GM10248 (cell line): ENCODE measurements around the gene ALDH1A3.

Experiments used
- CTCF ChIA-PET: fragments of 300-600 bp; sonication (Branson Sonifier 250); formaldehyde crosslinking; extraction: SDS; loops from one replicate; lab custom pipeline; 2021; ENCODE audit warnings: antibody characterized with exemption; lab: Yijun Ruan, JAX
- POLR2A ChIA-PET: fragments of 350-650 bp; sonication (Branson Sonifier 250); formaldehyde crosslinking; extraction: SDS; loops from one replicate; lab custom pipeline; 2020; ENCODE audit warnings: antibody characterized with exemption; lab: Yijun Ruan, JAX
- DNase-seq: peaks from one replicate; pipeline ENCODE4 v3.0.0; 2012; ENCODE audit errors: extremely low spot score
- CTCF ChIP-seq: IDR thresholded peaks from 2 replicates; pipeline ENCODE4 v1.5.1; 2012; ENCODE audit warnings: mild to moderate bottlenecking, low read depth; ENCODE audit errors: extremely low read depth, missing control alignments, control extremely low read depth

ALDH1A3 gene

GRCh38 chr15:100902436-100903167 lies 23.0 kb downstream of the ALDH1A3 start:
- CTCF ChIA-PET = interaction anchor here (0.9 to 6.1 kb wide), 6 partner anchors 10 to 106 kb away, joined by 3 to 32 read pairs (median 4); partner anchors contain the start of gene LRRK1

GRCh38 chr15:100903168-100903554 lies 23.5 kb downstream of the ALDH1A3 start:
- POLR2A ChIA-PET = no interaction called here
- CTCF ChIA-PET = interaction anchor here (0.9 to 6.1 kb wide), 3 partner anchors 14 to 30 kb away, joined by 3 to 32 read pairs (median 7); partner anchors contain the start of gene LRRK1
- TF ChIP-seq CTCF = no peak
- no peak for DNase-seq

More at GRCh38 chr15:100902436-100903167, 23.0 kb downstream of the ALDH1A3 start:
- no peak for DNase-seq
- POLR2A ChIA-PET = no interaction called here
- TF ChIP-seq CTCF = no peak

DNA sequence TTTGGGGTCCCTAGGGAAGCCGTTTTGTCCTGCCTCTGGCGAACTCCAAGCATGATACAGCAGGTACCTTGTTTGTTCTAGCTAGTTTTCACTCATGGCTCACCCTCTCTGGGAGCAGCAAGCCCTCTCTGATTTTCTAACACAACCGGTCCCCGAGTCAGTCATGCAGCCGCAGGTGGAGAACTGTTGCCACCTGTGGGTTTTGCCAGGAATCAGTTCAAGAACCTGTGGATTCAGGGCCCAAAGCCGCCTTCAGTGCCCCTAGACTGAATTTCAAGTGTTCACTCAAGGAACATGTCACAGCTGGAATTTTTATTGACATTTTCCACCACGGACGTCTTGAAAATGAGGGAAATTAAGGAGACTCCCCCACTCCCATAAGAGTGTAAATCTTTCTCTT lies 26.2 kb downstream of the ALDH1A3 start:
- no peak for DNase-seq
- ChIA-PET POLR2A (no interaction called here), CTCF (interaction anchor here (0.9 to 6.1 kb wide), 4 partner anchors 10 to 102 kb away, joined by 3 to 32 read pairs (median 14); partner anchors contain the start of gene LRRK1)
- no peak for TF ChIP-seq CTCF

GRCh38 chr15:100908466-100908865 lies 28.8 kb downstream of the ALDH1A3 start:
- DNase-seq = no peak
- CTCF ChIA-PET = interaction anchor here (1.5 to 4.9 kb wide), 2 partner anchors 10 to 99 kb away, joined by 5 to 23 read pairs; partner anchors contain the start of gene LRRK1
- POLR2A ChIA-PET = no interaction called here
- no peak for TF ChIP-seq CTCF

- POLR2A ChIA-PET = no interaction called here
- DNase-seq = no peak
- TF ChIP-seq CTCF = no peak
- CTCF ChIA-PET = interaction anchor here (0.8 to 17.0 kb wide), 3 partner anchors 8 to 95 kb away, joined by 4 to 550 read pairs (median 8); no protein-coding TSS in a partner anchor
Measured at GRCh38 chr15:100909565-100909964, 29.9 kb downstream of the ALDH1A3 start.

- no peak for DNase-seq
- CTCF ChIA-PET = interaction anchor here (0.8 to 17.0 kb wide), 3 partner anchors 8 to 94 kb away, joined by 4 to 550 read pairs (median 8); no protein-coding TSS in a partner anchor
Measured at GRCh38 chr15:100909989-100910955, 30.6 kb downstream of the ALDH1A3 start.

More at GRCh38 chr15:100909989-100910955, 30.6 kb downstream of the ALDH1A3 start:
- no peak for TF ChIP-seq CTCF
- POLR2A ChIA-PET = interaction anchor here (0.6 kb wide), 1 partner anchor 275 kb away, joined by 5 read pairs; no protein-coding TSS in a partner anchor
